ENCODE data around the gene ELFN2.

DNA sequence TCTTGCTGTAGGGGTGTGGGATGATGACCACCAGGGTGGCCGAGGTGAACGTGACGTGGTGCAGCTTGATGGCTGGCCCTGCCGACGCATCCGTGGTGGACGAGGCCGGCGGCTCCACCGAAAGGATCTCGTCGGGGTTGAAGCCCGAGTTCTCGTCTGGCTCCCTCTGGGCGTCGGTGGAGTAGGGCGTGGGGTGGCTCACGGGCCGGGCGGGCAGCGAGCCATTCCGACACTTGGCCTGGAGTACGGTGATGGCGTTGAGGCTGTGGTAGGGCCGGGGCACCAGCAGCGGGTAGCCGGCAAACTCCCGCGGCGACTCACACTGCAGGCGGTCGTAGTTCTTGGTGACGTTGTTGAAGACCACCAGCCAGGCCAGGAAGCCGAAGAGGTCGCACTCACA lies 52.7 kb downstream of the ELFN2 start:
- no peak for TF ChIP-seq POLR2A (IDR thresholded peaks at IDR 0.05)
- TF ChIP-seq, protein P1, sequence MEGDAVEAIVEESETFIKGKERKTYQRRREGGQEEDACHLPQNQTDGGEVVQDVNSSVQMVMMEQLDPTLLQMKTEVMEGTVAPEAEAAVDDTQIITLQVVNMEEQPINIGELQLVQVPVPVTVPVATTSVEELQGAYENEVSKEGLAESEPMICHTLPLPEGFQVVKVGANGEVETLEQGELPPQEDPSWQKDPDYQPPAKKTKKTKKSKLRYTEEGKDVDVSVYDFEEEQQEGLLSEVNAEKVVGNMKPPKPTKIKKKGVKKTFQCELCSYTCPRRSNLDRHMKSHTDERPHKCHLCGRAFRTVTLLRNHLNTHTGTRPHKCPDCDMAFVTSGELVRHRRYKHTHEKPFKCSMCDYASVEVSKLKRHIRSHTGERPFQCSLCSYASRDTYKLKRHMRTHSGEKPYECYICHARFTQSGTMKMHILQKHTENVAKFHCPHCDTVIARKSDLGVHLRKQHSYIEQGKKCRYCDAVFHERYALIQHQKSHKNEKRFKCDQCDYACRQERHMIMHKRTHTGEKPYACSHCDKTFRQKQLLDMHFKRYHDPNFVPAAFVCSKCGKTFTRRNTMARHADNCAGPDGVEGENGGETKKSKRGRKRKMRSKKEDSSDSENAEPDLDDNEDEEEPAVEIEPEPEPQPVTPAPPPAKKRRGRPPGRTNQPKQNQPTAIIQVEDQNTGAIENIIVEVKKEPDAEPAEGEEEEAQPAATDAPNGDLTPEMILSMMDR (IDR thresholded peaks at IDR 0.05) = no peak
- TF ChIP-seq EP300 (IDR thresholded peaks at IDR 0.05) = no peak
